Stimulated activated naive CD8-positive, alpha-beta T cell treated with anti-CD3 and anti-CD28 coated beads, Interleukin-15, Interleukin-2, amounts not matched to agents 100 U/mL and 50 U/mL, for 24 hours (primary cell): ENCODE measurements around the gene GPR137B.
"Not testable (repeated sequence)": the region's sequence is repeated elsewhere in the genome, so short reads cannot be mapped to it uniquely, and the experiment has no call there.

Source experiments
- ATAC-seq: fragments of 150-1000 bp; cut with Tn5 transposase; one replicate; pipeline ENCODE4 v1.10.0; 2021
- DNase-seq: peaks from one replicate; pipeline ENCODE4 v3.0.0; 2021

GPR137B gene

GRCh38 chr1:236144446-236145150 is 2.3 kb downstream of the GPR137B start:
- DNase-seq, result no peak
- no peak for ATAC-seq

DNA sequence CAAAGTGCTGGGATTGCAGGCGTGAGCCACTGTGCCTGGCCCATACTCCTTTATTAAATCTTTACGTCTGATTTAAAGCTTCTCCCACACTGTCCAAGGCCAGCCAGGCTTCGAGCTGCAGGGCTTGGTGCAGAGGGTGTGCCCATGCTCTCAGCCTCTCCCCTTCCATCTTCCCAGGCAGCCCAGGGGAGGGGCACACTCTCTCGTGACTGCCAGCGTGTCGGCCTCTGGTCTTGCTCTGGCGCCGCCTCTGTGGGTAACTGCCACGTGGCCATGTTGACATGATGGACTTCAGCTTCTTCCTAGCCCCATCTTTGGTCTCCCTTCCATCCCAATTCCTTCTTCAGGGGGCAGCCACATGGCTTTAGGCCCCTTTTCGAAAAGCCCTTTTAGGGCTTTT is 4.7 kb downstream of the GPR137B start:
- DNase-seq (no peak), ATAC-seq (no peak)

DNA sequence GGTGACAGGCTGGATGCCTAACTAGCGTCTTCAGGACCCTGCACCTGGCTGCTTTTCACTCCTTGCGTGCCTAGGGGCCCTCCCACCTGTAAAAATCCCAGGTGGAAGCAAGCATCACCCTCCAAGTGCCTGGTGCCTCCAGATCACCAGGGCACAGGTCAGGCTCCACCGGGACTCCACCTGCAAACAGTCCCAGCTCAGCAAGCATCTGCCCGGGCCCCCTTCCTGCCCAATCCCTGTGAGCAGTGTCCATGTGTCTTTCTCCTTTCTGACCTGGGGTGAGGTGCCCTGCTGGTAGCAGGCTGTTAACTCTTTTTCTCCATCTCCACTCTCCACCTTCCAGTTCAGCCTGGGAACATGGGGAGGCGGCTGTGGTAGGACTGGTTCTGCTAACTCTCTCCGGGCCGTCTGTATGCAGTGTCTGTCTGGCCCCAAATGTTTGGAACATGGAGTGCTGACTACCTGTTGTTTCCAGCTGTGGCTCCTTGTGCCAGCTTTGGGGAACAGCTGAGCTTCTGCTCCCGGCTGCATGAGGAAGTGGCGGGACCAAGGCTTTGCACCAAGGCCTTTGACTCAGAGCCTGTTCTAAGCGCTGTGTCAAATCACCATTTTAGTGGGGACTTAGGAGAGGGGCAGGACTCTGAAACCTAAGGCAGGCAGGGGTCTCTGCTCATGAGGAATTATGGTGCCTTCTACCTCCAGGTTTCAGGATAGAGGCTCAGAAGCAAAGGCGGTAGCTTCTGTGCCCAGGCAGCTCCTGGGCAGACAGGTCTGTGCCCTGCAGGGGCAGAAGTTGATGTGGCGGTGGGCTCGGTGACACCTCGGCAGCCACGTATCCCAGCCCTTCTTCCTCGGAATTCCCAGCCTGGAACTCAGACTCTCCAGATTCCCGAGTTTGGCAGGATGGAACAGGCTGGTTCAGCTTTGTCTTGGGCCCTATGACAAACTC is 5.5 kb downstream of the GPR137B start:
- ATAC-seq (no peak), DNase-seq (no peak)

- no peak for ATAC-seq
- DNase-seq, result no peak
Observed at GRCh38 chr1:236148470-236148845, 6.1 kb downstream of the GPR137B start.

GRCh38 chr1:236149003-236149595 is 6.8 kb downstream of the GPR137B start:
- no peak for DNase-seq
- no peak for ATAC-seq

DNA sequence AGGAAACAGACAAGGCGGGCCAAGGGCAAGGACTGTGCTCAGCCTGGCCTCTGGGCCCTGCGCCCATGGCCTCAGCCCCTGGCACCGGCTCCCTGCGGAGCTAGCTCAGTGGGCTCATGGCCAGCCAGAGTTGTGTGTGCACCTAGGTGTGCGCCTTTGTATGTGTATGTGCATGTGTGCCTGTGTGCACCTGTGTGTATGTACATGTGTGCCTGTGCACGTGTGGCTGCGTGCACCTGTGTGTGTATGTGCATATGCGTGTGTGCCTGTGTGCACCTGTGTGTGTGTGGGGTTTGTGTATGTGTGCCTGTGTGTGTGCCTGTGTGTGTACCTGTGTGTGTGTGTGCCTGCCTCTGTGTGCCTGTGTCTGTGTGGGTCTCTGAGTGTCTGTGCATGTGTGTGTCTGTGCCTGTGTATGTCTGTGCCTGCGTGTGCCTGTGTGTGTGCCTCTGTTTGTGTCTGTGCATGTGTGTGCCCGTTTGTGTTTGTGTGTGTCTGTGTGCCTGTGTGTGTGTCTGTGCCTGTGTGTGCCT is 7.4 kb downstream of the GPR137B start:
- ATAC-seq (no peak), DNase-seq (no peak)

DNA sequence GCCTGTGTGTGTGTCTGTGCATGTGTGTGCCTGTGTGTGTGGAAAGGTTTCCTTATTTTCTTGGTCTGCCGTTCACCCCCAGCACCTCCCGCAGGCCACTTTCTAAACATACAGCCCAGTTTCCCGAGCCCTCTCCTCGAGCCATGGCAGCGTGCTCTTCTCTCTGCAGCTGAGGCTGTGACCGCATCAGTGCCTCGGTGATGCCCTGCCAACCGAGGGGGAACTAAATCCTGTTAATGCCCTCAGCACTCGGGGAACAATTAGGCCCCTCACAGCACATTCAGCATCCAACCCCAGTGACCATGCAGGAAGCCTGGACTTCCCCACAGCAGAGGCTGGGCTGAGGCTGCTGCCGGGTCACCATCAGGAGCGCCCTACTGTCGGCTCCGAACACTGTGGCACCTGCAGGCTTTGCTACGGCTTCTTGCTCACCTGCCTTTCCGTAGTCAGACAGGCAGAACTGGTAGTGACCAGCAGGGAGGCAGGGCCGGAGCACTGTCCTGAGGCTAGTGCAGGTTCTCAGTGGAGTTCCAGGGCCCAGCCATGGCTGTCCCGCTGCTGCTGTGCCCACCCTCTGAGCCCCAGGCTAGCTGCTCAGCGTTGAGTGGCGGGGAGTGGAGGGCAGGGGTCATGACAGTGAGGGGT is 8.1 kb downstream of the GPR137B start:
- DNase-seq, result no peak
- no peak for ATAC-seq

DNA sequence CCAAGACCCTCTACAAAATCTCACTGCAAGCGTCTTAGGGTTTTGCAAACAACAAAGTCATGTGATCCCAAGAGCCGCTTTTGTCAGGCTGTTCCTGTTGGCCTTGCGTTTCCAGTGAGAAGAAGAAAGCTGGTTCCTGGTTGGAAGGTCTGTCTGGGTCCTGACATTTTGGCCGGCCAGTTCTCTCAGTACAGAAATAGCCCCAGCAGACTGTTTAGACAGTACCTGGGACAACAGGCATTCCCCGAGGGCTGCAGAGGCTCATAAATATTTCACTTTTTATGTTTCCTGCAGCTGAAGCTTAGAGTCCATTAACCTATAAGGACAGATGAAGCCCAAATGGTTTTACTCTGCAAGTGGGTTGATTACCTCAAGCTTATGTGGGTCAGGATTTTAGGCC is 8.6 kb downstream of the GPR137B start:
- DNase-seq (no peak), ATAC-seq (no peak)

- DNase-seq (no peak), ATAC-seq (no peak)
Observed at GRCh38 chr1:236151739-236152424, 9.5 kb downstream of the GPR137B start.

GRCh38 chr1:236154126-236154525 is 11.8 kb downstream of the GPR137B start:
- ATAC-seq, result no peak
- no peak for DNase-seq

- no peak for ATAC-seq
- DNase-seq, result no peak
Observed at GRCh38 chr1:236154671-236155398, 12.5 kb downstream of the GPR137B start.

DNA sequence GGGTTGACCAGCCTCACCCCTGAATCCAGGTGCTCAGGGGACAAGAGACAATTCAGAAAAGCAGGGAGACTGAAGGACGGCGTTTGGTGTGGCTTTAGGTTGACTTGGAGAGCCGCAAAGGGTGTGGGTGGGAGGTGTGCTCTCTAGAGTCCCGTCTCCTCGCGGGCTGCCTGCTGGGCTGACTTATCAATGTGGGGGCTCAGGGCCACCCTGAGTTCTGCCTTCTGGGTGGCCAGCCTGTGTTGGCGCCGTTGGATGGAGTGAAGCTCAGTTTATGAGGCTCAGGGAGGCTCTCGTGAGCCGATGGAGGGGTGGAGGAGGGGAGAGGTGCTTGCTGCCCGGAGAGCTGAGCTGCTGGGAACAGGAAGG is 13.0 kb downstream of the GPR137B start:
- no peak for ATAC-seq

DNA sequence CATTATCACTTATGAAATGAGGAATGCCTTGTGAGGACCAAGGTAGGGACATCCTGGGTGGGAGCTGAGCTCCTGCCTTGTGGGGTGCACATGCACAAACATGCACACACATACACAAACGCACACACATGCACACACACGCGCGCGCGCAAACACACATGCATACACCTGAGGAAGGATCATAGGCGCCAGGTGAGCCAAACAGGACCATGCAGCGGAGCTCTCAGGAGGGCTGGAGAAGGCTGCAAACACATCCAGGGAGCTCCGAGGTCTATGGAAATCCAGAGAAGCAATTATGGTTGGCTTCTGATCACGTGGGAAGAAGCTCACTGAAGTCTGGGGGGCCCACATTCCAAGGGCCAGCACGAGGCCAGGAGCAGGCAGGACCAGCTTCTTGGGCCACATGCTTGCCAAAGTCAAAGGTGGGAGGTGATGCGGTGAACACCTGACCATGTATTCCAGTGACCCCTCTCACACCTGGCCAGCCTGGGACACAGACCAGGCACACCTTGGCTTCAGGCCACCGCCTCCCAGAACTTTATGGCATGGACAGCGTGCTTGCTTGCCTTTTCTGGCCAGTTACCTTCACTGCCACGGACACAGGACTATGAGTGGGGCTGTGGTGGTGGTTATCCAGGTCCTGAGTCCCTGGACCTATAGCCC is 13.6 kb downstream of the GPR137B start:
- DNase-seq (no peak), ATAC-seq (no peak)

More for the DNA sequence above, 13.0 kb downstream of the GPR137B start:
- DNase-seq, result no peak

DNA sequence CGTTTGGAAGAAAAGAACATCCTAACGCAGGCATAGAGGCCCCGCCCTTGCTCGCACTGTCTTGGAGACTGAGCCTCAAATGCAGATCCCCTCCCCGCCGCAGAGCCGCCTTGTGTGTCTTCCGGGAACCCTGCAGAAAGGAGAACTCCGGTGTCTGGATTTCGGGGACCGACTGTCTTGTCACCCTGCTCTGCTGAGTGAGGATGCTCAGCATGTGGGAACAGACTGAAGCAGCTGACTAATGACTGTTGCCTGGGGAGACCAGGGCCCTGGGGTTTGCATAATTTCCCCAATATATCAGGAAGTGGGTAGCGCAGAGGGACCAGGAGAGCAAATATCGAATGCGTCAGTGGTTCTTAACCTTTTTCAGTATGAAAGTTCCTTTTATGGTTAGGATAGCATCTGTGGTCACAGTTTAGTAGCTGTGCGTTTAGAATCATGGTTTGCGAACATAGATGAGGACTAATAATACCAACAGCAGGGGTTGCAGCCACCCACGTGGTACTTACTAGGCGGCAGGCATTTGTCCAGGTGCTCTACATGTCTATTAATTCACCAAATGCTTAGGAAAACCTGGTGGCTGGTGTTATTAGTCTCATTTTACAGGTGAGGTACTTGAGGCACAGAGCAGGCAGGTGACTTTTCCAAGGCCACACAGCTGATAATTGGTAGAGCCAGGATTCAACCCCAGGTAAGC is 14.3 kb downstream of the GPR137B start:
- ATAC-seq, result peak; percentile 82
- peak; percentile 22 for DNase-seq

- not testable (repeated sequence) for DNase-seq, ATAC-seq
Observed at GRCh38 chr1:236158072-236158471, 15.7 kb downstream of the GPR137B start.

GRCh38 chr1:236158719-236159118 is 16.4 kb downstream of the GPR137B start:
- no peak for DNase-seq
- no peak for ATAC-seq

GRCh38 chr1:236159704-236160539 is 17.6 kb downstream of the GPR137B start:
- peak; percentile 49 for ATAC-seq
- DNase-seq, result peak; percentile 13

GRCh38 chr1:236160540-236161127 is 18.3 kb downstream of the GPR137B start:
- DNase-seq (no peak), ATAC-seq (no peak)
